Vagina (tissue), 2 donors: Measurements from ENCODE around the gene XPC.

Experiments
- CTCF ChIP-seq, 3 experiments: fragments of 450-650 bp in 2 of 3; fragments of 200-600 bp in 1 of 3; sonication (generic) in 1 of 3; IDR thresholded peaks; one replicate each; pipeline ENCODE4 v1.5.1; 2017 to 2019; ENCODE audit warnings: antibody characterized with exemption in 3 of 3, mild to moderate bottlenecking in 2 of 3, moderate library complexity in 2 of 3
- POLR2A ChIP-seq, 2 donors: fragments of 450-650 bp; IDR thresholded peaks; one replicate each; pipeline ENCODE4 v1.6.1; 2017; ENCODE audit warnings: antibody characterized with exemption in 2 of 2, mild to moderate bottlenecking in 2 of 2, moderate library complexity in 2 of 2

GRCh38 chr3:14181253-14181652, 2.9 kb upstream of the XPC start:
- TF ChIP-seq CTCF (IDR thresholded peaks at IDR 0.05) (no peak), POLR2A (IDR thresholded peaks at IDR 0.05) (no peak)
